OCI-M2 (cell line): Measurements from ENCODE around the gene SNX21.
"Not testable (repeated sequence)": the region's sequence is repeated elsewhere in the genome, so short reads cannot be mapped to it uniquely, and the experiment has no call there.

ENCODE experiments used
- DNase-seq: peaks from one replicate; lab custom pipeline; 2025; ENCODE audit not compliant: unreplicated experiment; lab: John Stamatoyannopoulos, UW

The SNX21 gene

DNA sequence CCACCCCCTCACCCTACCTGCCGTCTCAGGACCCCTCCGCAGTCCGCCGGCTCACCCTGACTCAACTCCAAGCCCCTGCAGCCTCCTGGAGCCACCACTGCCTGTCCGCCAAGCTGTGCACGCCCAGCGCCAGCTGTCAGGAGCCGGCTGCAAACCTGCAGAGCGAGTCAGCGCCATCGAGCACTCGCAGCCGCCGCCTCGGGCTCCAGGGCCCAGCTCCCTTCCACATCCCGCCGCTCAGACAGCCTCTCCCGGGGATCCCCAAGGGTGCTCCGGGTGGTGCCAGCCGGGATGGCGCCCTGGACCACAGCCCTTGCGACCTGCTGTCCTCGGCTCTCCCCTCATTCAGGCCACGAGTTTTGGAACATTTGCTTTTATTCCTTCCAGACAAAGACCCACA lies 10.7 kb upstream of the SNX21 start:
- no peak for DNase-seq

DNA sequence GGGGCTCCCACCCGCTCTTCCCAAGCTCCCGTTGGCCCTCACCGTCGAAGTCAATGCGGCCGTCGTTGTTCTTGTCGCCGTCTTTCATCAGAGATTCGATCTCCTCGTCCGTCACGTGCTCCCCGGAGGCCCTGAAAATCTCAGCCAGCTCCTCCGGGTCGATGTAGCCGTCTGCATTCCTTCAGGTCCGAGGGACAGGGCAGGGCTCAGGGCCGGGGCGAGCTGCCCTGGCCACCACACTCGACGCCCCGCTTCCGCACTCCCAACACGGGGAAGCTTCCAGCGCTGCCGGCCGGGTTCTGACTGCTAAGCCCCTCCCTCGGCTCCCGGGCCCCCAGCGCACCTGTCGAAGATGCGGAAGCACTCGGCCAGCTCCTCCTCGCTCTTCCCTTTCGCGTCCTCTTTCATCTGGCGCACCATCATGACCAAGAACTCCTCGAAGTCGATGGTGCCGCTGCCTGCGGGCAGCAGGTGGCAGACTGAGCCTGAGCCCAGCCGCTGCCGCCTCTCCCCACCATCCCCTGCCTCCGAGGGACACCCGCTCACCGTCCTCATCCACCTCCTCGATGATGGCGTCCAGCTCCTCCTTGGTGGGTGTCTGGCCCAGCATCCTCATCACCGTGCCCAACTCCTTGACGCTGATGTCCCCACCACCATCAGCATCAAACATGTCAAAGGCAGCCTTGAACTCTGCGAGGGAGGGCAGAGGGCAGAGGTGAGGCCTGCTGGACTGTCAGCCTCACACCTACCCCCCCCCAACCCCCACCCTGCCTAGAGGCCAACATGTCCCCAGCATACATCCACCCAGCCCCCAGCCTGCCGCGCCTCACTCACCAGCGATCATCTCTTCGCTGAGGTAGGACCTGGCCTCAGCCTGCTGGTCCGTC lies 9.4 kb upstream of the SNX21 start:
- DNase-seq: no peak

DNA sequence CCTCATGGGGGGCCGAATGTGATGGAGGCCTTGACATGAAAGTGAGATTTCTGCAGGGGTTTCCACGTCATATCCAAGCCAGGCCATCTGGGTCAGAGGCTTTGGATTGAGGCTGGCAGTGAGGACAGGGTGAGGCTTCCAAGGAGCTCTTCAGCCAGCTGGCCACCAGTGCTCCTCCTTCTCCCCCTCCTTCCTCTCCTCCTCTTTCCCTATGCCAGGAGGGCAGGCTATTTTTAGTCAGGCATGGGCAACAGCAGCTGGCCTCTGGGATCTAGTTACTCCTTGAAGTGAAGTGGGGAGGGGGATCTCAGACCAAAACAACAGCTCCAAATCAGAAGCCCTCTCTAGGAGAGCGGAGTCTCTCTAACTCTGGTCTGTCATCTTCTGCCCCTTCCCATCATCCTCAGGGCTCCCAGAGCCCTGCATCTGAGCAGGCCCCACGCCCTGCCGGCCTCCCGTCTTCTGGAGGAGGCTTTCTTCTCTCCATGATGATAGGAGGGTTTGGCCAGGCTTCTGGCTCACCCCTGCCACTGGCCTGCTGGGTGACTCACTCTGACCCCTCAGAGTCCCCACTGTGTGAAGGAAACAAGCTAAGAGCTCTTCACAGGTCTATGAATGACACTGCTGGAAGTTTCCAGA lies 7.1 kb upstream of the SNX21 start:
- no peak for DNase-seq

DNA sequence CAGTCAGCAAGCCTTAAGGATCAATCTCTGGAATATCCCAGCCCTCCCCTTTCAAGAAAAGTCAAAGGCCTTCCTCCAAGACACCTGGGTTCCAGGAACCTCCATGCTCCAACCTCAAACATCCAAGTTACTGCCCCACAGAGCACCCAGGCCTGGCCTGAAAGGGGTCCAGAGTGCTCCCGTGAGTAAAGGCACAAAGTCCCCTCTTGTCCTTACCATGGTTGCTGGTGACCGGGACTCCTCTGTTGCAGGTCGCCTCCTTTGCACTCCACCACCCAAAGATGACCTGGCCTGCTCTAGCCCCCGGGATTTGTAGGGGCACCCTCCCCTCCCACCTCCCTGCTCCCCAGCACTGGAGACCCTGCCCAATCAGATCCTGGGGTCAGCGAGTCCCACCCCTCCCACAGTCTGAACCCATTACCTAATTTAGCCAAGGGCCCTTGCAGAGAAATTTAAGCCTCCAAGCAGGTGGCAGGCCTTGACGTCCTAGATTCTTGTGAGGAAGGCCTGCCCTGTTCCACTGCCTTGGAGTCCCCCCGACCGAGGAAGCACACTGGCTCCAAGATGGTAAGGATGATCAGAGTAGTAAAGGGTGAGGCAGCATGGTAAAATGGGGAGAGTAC lies 6.5 kb upstream of the SNX21 start, which contains the start of gene TNNC2:
Gene TNNC2 (minus strand): TSS at position 283 of the 623 bp plus-strand sequence. CDS start 64 bp downstream, at position 219.
- DNase-seq: no peak

DNA sequence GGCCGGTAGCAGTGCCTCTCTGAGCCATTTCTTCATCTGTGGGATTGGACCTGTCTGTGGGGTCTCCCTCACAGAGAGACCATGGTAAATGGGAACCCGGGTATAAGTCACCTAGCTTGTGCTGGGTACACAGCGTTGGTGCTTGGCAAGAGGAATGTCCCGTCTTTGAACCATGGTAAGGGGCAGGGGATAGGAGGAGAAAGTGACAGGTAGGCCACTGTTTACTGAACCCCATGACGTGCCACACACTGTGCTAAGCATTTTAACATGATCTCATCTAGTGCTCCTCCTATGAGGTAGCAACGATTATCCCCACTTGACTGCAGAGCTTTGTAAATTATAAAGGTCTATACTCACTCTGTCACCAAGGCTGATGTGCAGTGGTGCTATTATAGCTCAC lies 5.9 kb upstream of the SNX21 start:
- no peak for DNase-seq

DNA sequence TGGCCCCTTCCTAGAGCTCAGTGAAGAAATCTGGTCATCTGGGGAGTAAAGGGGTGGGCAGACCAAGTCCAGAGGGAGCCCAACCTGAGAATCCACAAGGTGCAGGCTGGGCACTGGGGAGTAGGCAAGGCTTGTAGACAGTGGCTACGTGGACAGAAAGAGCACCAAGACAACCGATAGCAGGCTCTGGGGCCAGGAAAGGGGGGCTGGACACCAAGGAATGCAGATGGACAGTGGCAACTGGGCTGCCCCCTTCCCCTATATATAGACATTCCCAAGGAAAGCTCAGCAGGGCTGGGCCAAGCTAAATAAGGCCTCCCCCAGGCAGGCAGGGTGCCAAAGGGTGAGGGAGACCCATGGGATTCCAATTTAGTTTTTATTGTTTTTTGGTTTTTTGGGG lies 5.0 kb upstream of the SNX21 start:
- no peak for DNase-seq

DNA sequence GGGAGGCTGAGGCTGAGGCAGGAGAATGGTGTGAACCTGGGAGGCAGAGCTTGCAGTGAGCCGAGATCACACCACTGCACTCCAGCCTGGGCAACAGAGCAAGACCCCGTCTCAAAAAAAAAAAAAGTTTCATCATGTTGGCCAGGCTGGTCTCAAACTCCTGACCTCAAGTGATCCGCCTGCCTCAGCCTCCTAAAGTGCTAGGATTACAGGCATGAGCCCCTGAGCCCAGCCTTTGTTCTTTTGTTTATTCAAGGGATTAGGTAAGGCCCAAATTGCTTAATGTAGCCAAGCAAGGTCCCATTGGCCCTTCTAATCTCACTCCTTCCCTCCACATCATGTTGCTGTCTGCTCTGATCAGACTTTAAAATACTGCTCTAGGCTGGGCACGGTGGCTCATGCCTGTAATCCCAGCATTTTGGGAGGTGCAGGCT lies 3.9 kb upstream of the SNX21 start:
- not testable (repeated sequence) for DNase-seq

DNA sequence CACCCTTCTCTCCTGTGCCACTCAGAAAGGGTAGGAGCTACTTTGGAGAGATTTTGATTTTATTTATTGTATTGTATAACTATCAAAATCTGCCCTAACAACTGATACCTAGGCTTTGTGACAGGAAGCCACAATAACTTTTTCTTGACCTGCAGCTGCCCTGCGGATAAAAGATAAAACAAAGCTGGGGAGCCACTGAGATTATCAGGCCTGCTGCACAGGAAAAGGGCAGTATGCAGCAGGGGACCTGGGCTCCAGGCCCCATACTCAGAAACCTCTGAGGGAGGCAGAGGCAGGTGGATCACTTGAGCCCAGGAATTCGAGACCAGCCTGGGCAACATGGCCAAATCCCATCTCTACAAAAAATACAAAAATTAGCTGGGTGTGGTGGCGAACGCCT lies 980 bp upstream of the SNX21 start:
- DNase-seq: no peak

DNA sequence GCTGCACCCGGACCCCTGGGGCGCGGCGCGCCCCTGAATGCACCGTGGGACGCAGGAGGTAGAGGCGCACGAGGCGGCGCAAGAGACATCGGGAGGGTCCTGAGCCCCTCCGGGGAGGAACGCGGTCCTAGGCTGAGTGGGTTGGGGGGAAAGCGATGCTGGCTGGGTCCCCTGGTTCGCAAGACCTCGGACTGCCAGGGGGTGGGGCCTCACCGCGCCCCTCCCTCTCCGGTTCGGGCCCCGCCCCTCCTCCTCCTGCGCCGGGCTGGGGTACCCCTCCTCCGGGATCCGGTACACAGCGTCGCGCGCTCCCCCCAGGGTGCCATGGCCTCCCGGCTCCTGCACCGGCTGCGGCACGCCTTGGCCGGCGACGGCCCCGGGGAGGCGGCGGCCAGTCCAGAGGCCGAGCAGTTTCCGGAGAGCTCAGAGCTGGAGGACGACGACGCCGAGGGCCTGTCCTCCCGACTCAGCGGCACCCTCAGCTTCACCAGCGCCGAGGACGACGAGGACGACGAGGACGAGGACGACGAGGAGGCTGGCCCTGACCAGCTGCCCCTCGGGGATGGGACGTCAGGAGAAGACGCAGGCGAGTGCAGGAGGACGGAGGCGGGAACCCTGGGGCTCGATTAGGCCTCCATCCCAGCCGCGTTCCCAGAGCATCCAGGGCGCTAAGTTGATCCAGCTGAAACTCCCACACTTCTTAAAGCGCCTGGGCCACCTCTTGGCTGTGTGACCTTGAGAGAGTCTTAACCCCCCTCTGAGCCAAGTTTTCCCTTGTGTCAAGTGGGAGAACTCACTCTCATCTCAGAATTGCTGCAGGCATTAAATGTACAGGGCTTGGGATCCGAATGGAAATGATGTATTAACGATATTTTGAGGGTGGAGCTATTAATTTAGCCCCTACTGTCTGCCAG lies 541 bp downstream of the SNX21 start:
- DNase-seq: no peak

DNA sequence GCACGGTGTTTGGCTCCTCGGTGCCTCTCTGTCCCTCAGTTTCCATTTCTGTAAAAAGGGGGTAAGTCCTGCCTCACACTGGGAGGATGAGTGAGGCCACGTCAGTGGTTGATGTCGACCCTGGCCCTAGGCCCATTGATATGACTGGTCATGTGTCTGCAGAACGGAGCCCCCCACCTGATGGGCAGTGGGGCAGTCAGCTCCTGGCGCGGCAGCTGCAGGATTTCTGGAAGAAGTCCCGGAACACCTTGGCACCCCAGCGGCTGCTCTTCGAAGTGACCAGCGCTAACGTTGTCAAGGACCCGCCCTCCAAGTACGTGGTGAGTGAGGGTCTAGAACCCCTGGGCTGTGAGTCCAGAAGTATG lies 1.2 kb downstream of the SNX21 start:
- DNase-seq: no peak

DNA sequence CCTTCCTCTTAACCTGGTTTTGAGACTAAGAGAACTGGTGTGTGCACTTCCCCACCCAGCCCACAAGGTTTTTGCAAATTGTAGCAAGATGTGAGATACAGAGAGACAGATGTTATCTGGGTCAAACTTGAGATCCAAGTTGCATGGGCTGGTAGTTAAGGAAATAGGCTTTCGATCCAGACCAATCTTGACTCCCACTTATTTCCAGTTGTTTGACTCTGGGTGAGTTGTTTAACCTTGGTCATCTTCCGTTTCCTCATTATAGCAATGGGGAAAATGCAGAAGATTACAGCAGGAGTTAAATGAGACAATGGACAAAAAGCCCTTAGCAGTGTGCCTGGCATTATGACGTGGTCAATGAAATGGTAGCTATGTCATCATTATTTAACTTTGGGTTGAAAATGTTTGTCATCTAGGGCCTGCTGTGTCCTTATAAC lies 1.7 kb downstream of the SNX21 start:
- no peak for DNase-seq

DNA sequence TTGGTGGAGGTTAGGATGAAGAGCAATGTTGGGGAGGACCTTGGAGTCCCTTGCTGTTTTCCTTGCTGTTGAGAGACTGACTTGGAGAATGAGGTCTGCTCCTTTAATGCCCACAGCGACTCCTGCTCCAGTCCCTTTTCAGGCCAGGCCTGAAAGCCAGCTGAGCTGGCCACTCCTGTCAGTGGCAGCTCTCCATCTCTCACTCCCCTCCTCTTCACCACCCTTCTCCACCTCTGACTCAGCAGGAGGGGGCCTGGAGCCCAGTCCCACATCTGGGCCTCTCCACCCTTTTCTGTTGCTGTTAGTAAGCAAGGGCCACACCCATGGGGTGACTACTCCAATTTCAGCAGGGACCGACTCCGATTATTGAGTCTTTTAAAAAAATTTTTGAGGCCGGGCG lies 2.2 kb downstream of the SNX21 start:
- DNase-seq: no peak

DNA sequence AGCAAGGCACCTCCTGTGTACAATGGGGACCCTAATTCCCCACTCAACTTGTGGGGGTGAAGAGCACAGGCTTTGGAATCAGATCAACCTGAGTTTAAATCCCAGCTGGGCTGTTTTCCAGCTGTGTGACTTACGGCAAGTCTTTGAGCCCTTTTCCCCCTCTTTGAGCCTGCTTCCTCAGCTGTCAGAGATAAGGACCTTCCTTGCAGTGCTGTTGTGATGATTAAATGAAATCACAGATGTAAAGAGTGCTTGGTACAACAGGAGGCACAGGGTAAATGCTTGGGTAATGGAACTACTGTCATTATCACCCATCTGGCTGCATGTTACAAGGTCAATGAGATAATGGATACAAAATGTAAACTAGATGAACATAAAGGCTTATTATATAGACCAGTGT lies 3.2 kb downstream of the SNX21 start:
- DNase-seq: no peak

DNA sequence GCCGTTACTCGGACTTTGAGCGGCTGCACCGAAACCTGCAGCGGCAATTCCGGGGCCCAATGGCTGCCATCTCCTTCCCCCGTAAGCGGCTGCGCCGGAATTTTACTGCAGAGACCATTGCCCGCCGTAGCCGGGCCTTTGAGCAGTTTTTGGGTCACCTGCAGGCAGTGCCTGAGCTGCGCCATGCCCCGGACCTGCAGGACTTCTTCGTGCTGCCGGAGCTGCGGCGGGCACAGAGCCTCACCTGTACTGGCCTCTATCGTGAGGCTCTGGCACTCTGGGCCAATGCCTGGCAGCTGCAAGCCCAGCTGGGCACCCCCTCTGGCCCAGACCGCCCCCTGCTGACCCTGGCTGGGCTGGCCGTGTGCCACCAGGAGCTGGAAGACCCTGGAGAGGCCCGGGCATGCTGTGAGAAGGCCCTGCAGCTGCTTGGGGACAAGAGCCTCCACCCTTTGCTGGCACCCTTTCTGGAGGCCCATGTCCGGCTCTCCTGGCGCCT lies 7.2 kb downstream of the SNX21 start:
- DNase-seq: no peak

DNA sequence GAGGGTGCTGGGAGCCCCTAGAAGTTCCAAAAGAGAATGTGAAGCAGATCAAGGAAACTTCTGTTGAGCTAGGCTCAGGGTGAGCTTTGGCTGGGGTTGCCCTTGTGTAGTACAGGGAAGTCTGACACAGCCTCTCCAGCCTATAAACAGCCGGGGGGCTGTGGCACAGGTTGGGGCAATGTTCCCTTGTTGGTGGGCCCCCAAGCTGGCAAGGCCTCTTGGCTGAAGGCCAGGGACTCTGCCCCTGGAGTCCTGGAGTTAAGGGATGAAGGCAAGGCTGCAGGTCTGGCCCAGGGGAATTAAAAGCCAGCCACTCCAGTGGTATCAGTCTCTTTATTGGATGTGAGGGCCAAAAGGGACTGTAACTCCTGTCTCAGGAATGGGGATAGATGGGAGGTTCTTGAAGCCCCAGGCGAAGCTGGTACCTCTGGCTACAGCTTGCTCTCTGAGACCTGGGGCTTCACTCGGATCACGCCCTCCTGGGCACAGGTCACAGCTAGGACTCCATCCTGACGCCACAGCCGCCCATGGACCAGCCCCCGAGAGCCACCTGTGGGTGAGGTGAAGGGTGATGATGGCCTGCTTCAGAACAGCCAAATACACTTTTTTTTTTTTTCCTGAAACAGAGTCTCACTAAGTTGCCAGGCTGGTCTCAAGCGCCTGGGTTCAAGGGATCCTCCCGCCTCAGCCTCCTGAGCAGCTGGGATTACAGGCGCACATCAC lies 8.0 kb downstream of the SNX21 start:
- no peak for DNase-seq

DNA sequence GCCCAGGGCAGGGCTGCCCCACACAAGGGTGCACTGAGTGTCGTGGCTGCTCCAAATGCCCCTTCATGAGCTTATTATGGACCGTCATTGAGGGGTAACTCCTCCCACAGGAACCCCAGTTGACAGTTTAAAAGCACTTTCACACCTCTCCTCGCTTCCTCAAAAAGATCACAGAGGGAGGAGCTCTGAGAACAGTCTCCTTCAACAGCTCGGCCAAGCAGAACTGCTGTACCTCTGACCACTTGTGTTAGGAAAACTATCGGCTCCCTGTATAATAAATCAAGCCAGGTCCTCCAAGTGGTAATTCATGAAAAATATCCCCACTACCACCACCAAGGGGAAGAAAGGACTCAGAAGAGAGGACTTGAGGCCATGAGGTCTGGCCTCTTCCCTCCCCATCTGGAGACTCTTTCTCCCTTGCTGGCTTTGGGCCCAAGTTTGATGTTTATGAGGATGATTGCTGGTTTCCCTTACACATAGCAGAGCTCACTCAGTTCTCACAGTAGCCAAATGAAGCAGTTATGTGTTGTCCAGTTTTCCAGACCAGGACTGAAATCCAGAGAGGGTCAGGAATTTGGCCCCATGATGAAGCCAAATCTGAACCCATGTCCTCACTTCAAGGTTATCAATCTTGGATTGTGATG lies 8.7 kb downstream of the SNX21 start:
- no peak for DNase-seq

DNA sequence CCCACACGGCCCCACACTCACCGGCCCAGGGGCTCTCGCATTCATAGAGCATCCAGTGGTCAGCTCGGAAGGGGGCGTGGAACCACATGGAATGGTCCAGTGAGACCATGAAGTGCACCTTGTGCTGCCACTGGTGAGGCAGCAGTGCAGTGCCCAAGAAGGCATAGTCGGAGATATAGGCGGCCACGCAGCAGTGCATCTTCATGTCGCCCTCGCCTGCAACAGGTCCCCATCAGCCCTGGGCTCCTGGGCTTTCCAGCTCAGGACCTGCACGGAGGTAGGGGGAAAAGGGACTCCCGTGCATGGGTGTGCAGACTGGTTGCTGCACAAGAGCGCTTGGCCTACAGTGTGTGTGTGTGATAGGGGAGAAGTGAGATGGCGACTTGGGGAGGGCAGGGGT lies 9.9 kb downstream of the SNX21 start:
- no peak for DNase-seq

DNA sequence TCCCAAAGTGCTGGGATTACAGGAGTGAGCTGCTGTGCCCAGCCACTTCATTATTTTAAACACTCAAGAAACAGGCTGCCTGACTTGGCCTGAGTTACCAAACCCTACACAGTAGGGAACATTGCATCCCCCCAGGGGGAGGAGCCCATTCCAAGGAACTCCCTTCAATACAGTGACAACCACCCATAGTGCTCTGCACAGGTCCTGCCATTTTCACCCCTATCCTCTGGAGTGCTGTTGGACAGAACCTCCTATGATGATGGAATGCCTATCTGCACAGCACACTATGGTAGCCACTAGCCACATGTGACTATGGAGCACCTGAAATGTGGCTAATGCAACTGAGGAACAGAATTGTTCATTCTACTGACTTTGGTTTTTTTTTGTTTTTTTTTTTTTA lies 11.9 kb downstream of the SNX21 start:
- no peak for DNase-seq

DNA sequence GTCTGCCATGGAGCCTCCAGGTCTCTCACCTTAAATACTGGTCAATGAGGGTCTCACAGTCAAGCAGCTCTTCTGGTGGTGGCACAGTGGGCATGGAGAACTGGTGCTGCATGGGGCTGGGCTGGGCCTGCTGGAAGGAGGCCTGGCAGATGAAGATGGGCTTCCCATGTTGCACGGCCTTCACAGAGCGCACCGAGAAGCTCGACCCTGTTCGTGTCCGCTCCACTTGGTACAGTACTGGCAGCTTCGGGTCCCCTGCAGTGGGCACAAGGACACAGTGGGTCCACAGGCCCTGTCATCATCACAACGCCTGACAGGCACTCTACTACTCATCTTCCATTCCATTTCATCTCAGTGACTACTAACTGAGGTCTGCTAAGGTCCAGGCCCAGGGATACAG lies 14.8 kb downstream of the SNX21 start:
- DNase-seq: no peak
